Myocyte (in vitro differentiated cells): Measurements from ENCODE around the gene EME2. TPM values are rescaled to one million over a fixed set of nuclear protein-coding genes. Genes with fewer than 3 reads are reported as not detected.

ENCODE experiments used
- DNase-seq: peaks from one replicate; pipeline ENCODE4 v3.0.0-alpha.2; 2012; ENCODE audit warnings: low read depth
- total RNA-seq: library from RNA; depleted of rRNA; stranded (reverse); fragments of >200 nt; gene quantifications from 2 replicates; pipeline ENCODE4 v1.2.3, GENCODE V29; 2014

The EME2 gene
- total RNA-seq, 1 donor from 2014 or later = 15.0 TPM

- no peak for DNase-seq
These were observed 6.4 kb upstream of the EME2 start for GRCh38 chr16:1766231-1766630.

- no peak for DNase-seq
These were observed 5.9 kb upstream of the EME2 start for GRCh38 chr16:1766701-1767100.

GRCh38 chr16:1767116-1767994 is 5.3 kb upstream of the EME2 start:
- DNase-seq = no peak

GRCh38 chr16:1768061-1768766 is 4.4 kb upstream of the EME2 start:
- no peak for DNase-seq

- DNase-seq = no peak
These were observed 3.7 kb upstream of the EME2 start for GRCh38 chr16:1768767-1769401.

GRCh38 chr16:1769402-1770300 is 3.0 kb upstream of the EME2 start:
- no peak for DNase-seq

- DNase-seq = no peak
These were observed 2.1 kb upstream of the EME2 start for GRCh38 chr16:1770328-1771187.

- DNase-seq = peak; percentile 72
These were observed 1.3 kb upstream of the EME2 start, which contains the start of gene NME3 for GRCh38 chr16:1771188-1771863. TSS of gene NME3 (minus strand) at chr16:1771543. CDS start at chr16:1771534, 9 bp downstream.

- DNase-seq = no peak
These were observed 697 bp upstream of the EME2 start for GRCh38 chr16:1771864-1772361.

- peak; percentile 89 for DNase-seq
These were observed 495 bp downstream of the EME2 start, which contains the start of gene MRPS34 for GRCh38 chr16:1772908-1773702. TSS of gene MRPS34 (minus strand) at chr16:1773134. CDS start at chr16:1773119, 15 bp downstream.

- DNase-seq = peak; percentile 52
These were observed 1.3 kb downstream of the EME2 start for GRCh38 chr16:1773703-1774447.

- no peak for DNase-seq
These were observed 1.8 kb downstream of the EME2 start for GRCh38 chr16:1774448-1774780.

- no peak for DNase-seq
These were observed 2.6 kb downstream of the EME2 start for GRCh38 chr16:1775006-1775845.

GRCh38 chr16:1775846-1776671 is 3.4 kb downstream of the EME2 start:
- no peak for DNase-seq

- DNase-seq = no peak
These were observed 4.0 kb downstream of the EME2 start for GRCh38 chr16:1776672-1776955.

GRCh38 chr16:1776991-1777374 is 4.4 kb downstream of the EME2 start:
- DNase-seq = no peak
